SK-N-MC (cell line): ENCODE measurements around the gene EDDM13.

Experiments
- EZH2 ChIP-seq: fragments of 200-600 bp; sonication (generic); IDR thresholded peaks from one replicate; pipeline ENCODE4 v1.6.1; 2017; ENCODE audit warnings: antibody characterized with exemption
- FOXP2 ChIP-seq: optimal IDR thresholded peaks from 2 replicates; pipeline ENCODE3; 2011; ENCODE audit warnings: mild to moderate bottlenecking, moderate library complexity; ENCODE audit not compliant: insufficient read depth; ENCODE audit errors: extremely low read length, control extremely low read depth

GRCh38 chr19:56314381-56315076, 42.0 kb downstream of the EDDM13 start, which contains the start of gene ZSCAN5A:
- TF ChIP-seq EZH2 (no peak), FOXP2 (no peak)
